Motor neuron (in vitro differentiated cells): ENCODE data around the gene AMIGO2. TPM values are rescaled to one million over a fixed set of nuclear protein-coding genes. Genes with fewer than 3 reads are reported as not detected.

Experiments
- ATAC-seq, 8 experiments: fragments of 200-7000 bp; cut with Tn5 transposase; replicated peaks in 6 of 8; 2 replicates each; pipeline ENCODE4 v1.8.0; 2021; ENCODE audit warnings: mild to moderate bottlenecking in 8 of 8, moderate library complexity in 8 of 8
- H3K27ac ChIP-seq, 2 donors: fragments of 250-450 bp; sonication (Bioruptor Pico); 2 replicates each; pipeline ENCODE4 v1.9.0; 2021; ENCODE audit warnings: antibody characterized with exemption in 2 of 2, mild to moderate bottlenecking in 2 of 2, moderate library complexity in 1 of 2
- H3K4me1 ChIP-seq, 2 donors: fragments of 250-450 bp; sonication (Bioruptor Pico); replicated peaks in 1 of 2; 2 replicates each; pipeline ENCODE4 v1.6.1; 2021; ENCODE audit warnings: antibody characterized with exemption in 2 of 2, mild to moderate bottlenecking in 2 of 2, moderate library complexity in 1 of 2
- H3K4me3 ChIP-seq, 5 donors: fragments of 250-450 bp; sonication (Bioruptor Pico); 2 replicates each; pipeline ENCODE4 v1.9.0; 2021; ENCODE audit warnings: antibody characterized with exemption in 5 of 5, mild to moderate bottlenecking in 5 of 5, moderate library complexity in 4 of 5
- WGBS, 10 experiments: fragments of 450-650 bp; shearing (Covaris generic); methylation state at CpG; one replicate each; pipeline ENCODE4 v1.0.0; 2022; 5-methylcytosine and 5-hydroxymethylcytosine counted together
- in situ Hi-C, 9 experiments: fragments of 400-800 bp; cut with MboI; loops; one replicate each; pipeline ENCODE4 v1.15.0; 2021; ENCODE audit warnings: low sequenced_read_pairs in 9 of 9, low pct_unique_long_range_greater_than_20kb in 2 of 9; ENCODE audit not compliant: unreplicated experiment in 9 of 9
- total RNA-seq, 8 experiments: library from RNA; unstranded; fragments of 300-600 nt; gene quantifications; 2 replicates each; pipeline versions ENCODE4 v1.2.3 to v1.2.4, GENCODE V29; 2022

The AMIGO2 gene
- total RNA-seq, 8 experiments from 2014 or later, result 0.18 to 14.5 (median 3.2) TPM

DNA sequence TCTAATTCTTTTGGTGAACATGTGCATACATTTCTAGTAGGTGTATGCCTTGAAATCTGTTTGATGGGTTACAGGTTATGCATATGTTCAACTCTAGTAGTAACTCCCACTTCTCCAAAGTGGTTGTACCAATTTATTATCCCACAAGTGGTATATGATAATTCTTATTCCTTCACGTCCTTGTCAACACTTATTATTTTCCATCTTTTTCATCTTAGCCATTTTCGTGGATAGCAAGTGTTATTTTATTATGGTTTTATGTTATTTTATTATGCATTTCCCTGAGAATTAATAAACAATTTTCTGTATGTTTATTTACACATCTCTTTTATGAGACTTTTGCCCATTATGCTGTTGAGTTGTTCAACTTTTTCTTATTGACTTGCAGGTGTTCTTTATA, 11.2 kb upstream of the AMIGO2 start:
- 60 to 100% (median 78%) methylated on average over 1 to 2 of the region's 2 CpGs; no CpG with 5 or more reads in 1 of the 10 experiments for WGBS, 10 experiments
- H3K4me3 ChIP-seq, result no peak overlapping the region
- no peaks in the 10 kb centered on the region for H3K4me1 ChIP-seq
- no peak for ATAC-seq
- H3K27ac ChIP-seq, result no peak overlapping the region
- in situ Hi-C loops, result no loop called here

DNA sequence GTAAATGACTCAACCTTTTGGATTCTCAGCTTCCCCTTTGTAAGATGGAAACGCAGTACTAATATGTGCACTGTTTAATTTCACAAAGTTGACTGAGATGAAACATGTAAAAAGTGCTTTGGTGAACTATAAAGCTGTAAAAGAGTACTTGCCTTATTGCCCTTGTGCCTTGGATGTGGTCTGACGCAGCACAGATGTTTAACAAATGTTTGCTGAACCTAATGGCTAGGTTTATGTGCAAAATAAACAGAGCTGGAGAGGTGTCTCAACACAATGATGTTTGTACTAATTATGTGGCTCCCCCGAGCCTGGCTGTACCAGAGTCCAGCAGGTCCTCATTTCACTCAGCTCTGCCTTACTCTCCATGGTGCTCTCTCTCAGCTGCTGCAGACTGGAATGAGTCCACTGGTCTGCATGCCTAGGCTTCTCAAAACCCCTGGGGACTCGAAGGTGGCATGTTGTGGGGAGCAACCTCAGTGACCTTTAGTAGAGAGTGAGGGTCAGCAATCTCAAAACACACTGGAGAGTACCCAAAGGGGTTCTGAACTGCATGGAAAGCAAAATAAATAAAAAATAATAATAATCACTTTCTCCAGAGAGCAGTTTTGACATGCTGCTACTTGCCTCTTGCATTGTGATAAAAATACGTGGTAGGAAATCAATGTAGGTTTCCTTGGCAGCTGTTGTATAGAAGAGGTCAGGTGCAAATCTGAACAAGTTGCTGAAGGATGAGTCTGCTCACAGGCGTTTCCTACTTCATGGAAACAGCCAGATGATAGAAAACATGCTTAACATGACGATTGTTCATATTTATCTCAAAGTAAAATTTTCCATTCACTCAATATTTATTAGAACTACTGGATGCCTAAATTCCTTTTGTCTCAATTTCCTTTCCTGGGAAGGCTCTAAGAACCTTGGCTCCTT, 8.5 kb upstream of the AMIGO2 start:
- in situ Hi-C loops, result no loop called here
- ATAC-seq, result peak in 4 of 8 experiments; percentile 16 to 83 (median 26)
- Histone ChIP-seq H3K4me3 (no peak overlapping the region), H3K4me1 (no peaks in the 10 kb centered on the region), H3K27ac (no peak overlapping the region)
- 40 to 88% (median 71%) methylated on average over 1 to 7 of the region's 7 CpGs for WGBS, 10 experiments

DNA sequence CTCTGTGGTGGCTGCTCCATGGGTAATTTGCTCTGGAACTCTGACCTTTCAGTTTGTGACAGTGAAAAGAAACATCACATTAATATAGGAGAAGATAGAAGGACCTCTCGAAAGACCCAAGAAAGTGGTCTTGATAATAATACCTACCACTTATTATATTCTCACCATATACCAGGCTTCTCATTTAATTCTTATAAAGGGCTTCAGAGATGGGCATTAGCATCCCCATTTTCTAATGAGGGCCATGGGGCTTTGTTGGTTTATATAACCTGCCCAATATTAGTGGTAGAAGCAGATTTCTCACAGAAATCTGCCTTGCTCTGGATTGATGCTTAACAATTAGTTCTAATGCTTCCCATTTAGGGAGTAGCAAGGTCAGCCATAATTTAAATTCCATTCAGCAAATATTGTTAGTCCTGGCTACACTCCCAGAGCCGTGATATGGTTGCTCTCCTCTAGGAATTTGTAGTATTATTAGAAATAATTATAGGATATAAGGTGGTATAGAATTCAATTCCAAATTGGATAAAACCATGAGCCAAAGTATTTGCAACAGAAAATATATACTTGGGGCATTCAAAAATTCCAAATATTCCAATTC, 7.4 kb upstream of the AMIGO2 start:
- WGBS, 10 experiments, result 45 to 100% (median 83%) methylated on average over 1 to 2 of the region's 2 CpGs; no CpG with 5 or more reads in 2 of the 10 experiments
- in situ Hi-C loops, result no loop called here
- no peak overlapping the region for H3K27ac ChIP-seq
- H3K4me1 ChIP-seq, result no peaks in the 10 kb centered on the region
- H3K4me3 ChIP-seq, result no peak overlapping the region
- no peak for ATAC-seq

DNA sequence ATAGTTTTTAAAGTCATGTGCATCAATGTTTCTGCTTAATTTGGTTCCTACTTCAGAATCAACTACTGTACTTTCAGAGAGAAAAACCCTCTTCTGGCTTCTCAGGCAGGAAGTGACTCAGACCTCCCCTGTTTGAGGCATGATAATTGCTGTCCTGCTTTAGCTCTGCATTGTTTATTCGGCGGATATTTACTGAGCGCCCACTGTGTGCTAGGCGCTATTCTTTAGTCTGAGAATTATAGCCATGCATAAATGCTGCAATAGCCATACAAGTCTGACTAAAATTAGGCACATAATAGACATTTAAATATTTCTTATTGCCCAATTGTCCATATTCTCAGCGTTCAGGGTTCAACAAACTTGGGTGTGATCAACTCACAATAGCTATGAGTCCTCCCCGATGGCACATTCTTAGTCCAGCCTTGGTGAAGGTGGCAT, 6.1 kb upstream of the AMIGO2 start:
- Histone ChIP-seq H3K4me1 (no peaks in the 10 kb centered on the region), H3K27ac (no peak overlapping the region), H3K4me3 (no peak overlapping the region)
- peak in 6 of 8 experiments; percentile 26 to 72 (median 44) for ATAC-seq
- in situ Hi-C loops, result no loop called here
- 0 to 78% (median 31%) methylated on average over 2 to 6 of the region's 6 CpGs; no CpG with 5 or more reads in 2 of the 10 experiments for WGBS, 10 experiments

DNA sequence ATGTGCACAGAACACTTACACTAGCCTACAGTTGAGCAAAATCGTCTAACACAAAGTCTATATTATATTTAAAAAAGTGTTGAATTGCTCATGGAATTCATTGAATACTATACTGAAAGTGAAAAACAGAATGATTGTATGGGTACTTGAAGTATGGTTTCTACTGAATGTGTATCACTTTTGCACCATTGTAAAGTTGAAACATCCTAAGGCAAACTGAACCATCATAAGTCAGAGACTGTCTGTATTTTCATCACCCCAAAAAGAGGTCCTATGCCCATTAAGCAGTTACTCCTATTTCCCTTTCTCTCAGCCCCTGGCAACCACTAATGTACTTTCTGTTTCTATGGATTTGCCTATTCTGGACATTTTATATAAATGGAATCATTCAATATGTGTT, 4.4 kb upstream of the AMIGO2 start:
- in situ Hi-C loops, result no loop called here
- Histone ChIP-seq H3K4me3 (no peak overlapping the region), H3K4me1 (no peaks in the 10 kb centered on the region), H3K27ac (no peak overlapping the region)
- 88 to 100% (median 88%) methylated on average over 1 of the region's 1 CpG; no CpG with 5 or more reads in 7 of the 10 experiments for WGBS, 10 experiments
- no peak for ATAC-seq

DNA sequence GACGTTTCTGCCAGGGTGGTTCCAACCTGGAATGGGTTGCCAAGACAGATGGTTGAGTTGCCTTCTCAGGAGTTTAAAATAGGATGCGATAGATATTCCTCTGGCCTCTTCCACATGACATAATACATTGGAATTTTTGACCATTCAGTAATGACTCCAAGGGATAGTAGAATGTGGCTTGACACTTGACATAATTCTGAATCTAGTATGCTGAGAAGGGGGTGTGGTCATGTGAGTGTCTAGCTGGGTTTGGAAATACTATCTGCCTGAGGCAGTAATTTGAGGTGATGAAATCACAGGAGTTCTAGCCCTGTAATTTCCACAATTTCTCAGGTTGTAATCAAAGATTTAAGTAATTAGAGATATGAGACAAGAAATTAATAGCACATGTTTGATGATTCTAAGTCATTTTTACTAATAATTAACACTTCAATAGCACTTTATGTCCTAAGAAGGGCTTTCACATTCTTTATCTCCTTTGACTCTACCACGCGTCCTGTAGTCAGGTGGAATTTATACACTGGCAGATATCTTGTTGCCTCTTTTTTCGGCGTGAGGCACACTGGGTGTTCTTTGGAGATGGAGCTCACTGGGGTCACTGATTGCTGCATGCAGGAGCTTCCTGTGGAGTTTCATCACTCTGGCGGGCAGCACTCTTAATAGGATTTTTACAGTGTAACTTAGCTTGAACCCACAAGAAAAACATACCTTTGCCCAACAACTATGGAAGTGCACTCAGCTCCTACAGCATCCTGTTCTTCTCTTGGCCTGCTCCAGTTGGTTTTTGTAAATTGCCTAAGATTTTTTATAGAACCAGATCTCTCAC, 3.2 kb upstream of the AMIGO2 start:
- WGBS, 10 experiments, result 47 to 94% (median 73%) methylated on average over 2 to 6 of the region's 7 CpGs; no CpG with 5 or more reads in 2 of the 10 experiments
- Histone ChIP-seq H3K4me3 (no peak overlapping the region), H3K4me1 (peaks cover 0 to 4% of the 10 kb centered on the region in 2 donors), H3K27ac (no peak overlapping the region)
- in situ Hi-C loops, result no loop called here
- peak in 3 of 8 experiments; percentile 33 to 52 (median 48) for ATAC-seq

DNA sequence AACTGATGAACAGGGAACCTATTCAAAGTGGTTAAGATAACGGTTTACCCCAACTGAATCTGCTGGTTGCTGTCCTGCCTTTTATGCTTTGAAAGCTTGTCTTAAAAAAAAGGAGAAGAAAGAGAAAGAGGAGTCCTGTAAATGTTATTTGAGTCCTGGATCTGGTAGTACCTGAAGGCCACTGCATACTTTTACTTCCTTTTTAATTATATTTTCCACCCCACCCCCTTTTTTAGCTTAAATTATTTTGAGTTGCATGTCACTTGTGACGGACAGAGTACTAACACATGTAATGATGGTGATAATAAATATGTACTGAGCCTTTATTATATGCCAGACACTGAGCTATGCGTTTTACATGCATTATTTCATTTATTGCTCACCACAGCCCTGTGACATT, 2.5 kb upstream of the AMIGO2 start:
- Histone ChIP-seq H3K27ac (no peak overlapping the region), H3K4me3 (no peak overlapping the region), H3K4me1 (peaks cover 0 to 4% of the 10 kb centered on the region in 2 donors)
- in situ Hi-C loops, result no loop called here
- 0 to 100% (median 87%) methylated on average over 1 to 3 of the region's 3 CpGs; no CpG with 5 or more reads in 1 of the 10 experiments for WGBS, 10 experiments
- no peak for ATAC-seq

DNA sequence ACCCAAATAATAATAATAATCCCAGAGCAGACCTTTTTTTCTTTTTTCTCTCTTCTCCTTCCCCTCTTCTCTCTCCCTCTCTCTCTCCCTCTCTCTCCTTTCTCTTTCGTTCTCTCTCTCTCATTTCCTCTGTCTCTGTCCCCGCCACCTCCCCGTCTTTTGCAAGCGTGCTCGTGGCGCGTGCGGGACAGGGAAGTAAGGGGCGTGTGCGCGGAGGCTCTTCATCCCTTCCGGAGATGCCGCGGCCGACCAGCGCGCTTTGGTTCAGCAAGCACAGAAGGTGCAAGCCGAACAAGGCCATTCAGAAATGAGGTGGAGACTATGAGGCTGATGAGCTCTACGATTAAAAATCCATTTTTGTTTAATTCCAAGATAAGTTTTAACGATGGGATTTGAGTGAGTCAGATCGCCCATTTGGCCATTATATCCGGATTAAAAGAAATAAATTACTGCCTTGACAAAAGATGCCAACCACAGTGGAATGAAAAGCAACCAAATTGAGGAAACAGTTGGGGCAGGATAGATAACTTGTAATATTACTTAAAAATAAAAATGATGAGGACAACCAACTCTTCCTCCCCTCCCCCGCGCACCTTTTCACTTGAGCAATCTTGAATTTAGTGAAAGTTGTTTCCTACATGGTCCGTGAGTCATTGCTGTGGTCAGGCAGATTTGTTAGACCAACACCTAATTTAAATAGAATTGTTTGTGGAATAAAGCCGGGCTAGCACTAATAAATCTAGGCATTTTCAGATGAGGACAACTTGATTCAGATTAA, 1.2 kb upstream of the AMIGO2 start:
- Histone ChIP-seq H3K4me3 (peak overlapping the region; percentile 39 to 77 (median 45)), H3K4me1 (peaks cover 0 to 4% of the 10 kb centered on the region in 2 donors), H3K27ac (no peak overlapping the region)
- in situ Hi-C loops, result no loop called here
- peak in 3 of 8 experiments; percentile 8 to 31 (median 24) for ATAC-seq
- WGBS, 10 experiments, result 5 to 78% (median 24%) methylated on average over 7 to 26 of the region's 26 CpGs

DNA sequence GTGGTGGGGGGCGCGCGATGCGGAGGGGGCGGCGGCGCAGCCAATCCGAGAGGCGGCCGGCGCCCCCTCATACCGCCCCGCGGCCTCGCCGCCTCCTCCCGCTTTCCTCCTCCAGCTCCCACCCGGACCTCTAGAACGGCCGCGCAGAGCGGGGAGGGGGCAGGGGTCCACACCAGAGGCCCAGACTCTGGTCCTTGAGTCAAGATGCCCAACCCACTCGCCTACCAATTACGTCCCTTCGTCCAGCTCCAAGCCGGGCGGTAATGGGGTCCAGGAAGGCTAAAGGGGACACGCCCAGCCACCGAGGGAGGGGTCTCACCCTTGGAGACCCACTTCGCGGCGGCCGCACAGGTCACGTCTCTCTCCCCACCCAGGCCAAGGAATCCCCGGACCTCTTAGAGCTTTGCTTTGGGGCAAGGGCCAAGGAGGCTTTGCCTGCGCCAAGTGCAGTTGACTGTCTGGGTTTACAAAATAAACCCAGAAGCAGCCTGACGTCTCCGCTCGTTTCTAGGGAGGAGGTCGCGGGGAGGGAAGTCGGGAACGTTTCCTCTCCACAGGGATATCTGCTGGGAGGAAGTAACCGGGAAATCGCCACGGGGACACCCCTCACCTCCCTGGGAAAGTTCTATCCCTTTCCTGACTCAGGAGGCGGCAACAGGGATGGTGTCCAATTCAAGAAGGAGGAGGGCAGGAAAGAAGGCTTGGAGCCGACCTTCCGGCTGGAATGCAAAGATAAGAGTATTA, 394 bp upstream of the AMIGO2 start:
- no peak overlapping the region for H3K27ac ChIP-seq
- peaks cover 0 to 4% of the 10 kb centered on the region in 2 donors for H3K4me1 ChIP-seq
- H3K4me3 ChIP-seq, result peak overlapping the region; percentile 39 to 77 (median 45)
- in situ Hi-C loops, result no loop called here
- ATAC-seq, result peak in 7 of 8 experiments; percentile 30 to 85 (median 76)
- WGBS, 10 experiments, result 0 to 17% (median 2%) methylated on average over 2 to 22 of the region's 49 CpGs; no CpG with 5 or more reads in 3 of the 10 experiments

DNA sequence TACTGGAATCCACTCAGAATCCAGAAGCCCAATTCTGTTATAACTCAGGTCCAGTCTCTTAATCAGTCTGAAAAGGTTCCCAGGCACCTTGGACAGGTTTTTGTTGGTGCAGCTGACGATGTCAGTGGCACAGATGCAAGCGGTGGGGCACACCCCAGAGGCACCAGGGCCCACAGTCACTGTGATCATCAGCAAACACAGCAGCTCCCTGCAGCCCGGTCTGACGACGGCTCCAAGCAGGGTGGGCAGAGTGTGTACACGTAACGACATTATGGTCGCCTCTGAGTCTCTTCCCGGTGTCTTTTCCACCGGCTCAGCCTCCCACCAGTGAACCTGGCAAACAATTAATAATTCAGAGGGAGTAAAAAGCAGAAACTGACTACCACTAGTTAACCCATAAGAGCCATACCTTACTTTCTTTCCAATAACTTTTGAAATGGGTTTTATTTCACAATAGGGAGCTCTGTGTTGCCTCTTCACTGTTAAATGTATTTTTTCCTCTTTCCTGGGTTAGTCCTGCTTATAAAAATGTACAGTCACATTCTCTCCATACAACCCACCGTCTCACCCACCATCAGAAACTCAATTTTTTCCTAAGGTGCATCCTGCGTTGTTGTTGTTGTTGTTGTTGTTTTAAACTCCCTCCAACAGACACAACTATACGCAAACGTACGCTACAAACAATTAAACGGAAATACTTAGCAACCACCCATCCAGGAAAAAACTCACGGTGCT, 859 bp downstream of the AMIGO2 start:
- peak in 5 of 8 experiments; percentile 15 to 47 (median 35) for ATAC-seq
- Histone ChIP-seq H3K4me1 (peaks cover 0 to 4% of the 10 kb centered on the region in 2 donors), H3K4me3 (peak overlapping the region; percentile 39 to 77 (median 45)), H3K27ac (no peak overlapping the region)
- in situ Hi-C loops, result no loop called here
- WGBS, 10 experiments, result 0 to 32% (median 3%) methylated on average over 4 to 11 of the region's 17 CpGs; no CpG with 5 or more reads in 2 of the 10 experiments

DNA sequence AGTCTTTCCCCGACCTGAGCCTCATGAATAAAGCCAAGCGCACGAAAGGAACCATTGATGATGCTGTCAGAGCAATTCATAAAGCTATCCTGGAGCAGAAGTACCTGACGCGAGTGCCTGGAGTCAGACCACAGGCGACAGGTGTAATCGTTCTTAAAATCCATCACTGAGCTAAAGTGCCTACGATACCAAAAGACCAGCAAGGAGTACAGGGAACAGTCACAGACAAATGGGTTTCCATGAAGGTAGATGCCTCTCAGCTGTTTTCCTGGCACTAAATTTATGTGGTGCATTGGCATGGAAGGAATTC, 1.7 kb downstream of the AMIGO2 start:
- no peak overlapping the region for H3K4me3 ChIP-seq
- in situ Hi-C loops, result no loop called here
- WGBS, 10 experiments, result 74 to 100% (median 93%) methylated on average over 3 to 8 of the region's 8 CpGs; no CpG with 5 or more reads in 4 of the 10 experiments

More for the DNA sequence above, 1.7 kb downstream of the AMIGO2 start:
- peaks cover 0 to 4% of the 10 kb centered on the region in 2 donors for H3K4me1 ChIP-seq
- ATAC-seq, result no peak
- H3K27ac ChIP-seq, result no peak overlapping the region
